WERI-Rb-1 (cell line): Measurements from ENCODE around the gene CASZ1.

Experiments used
- DNase-seq: peaks from one replicate; pipeline ENCODE4 v3.0.0-alpha.2; 2020
- H3K27ac ChIP-seq: fragments of 250-450 bp; sonication (Bioruptor Pico); 2 replicates; pipeline ENCODE4 v1.5.1; 2020; ENCODE audit warnings: mild to moderate bottlenecking, moderate library complexity
- H3K27me3 ChIP-seq: fragments of 250-450 bp; sonication (Bioruptor Pico); 2 replicates; pipeline ENCODE4 v1.5.1; 2021; ENCODE audit warnings: mild to moderate bottlenecking, low read depth, moderate library complexity; ENCODE audit not compliant: insufficient read depth, severe bottlenecking
- H3K36me3 ChIP-seq: fragments of 250-450 bp; sonication (Bioruptor Pico); 2 replicates; pipeline ENCODE4 v1.5.1; 2020; ENCODE audit warnings: mild to moderate bottlenecking, moderate library complexity
- H3K4me3 ChIP-seq: 2 replicates; pipeline ENCODE4 v1.5.1; 2011; ENCODE audit warnings: low read depth, mild to moderate bottlenecking, control low read depth, low read length
- H3K9me3 ChIP-seq: fragments of 250-450 bp; sonication (Bioruptor Pico); 2 replicates; pipeline ENCODE4 v1.5.1; 2021; ENCODE audit warnings: mild to moderate bottlenecking, moderate library complexity; ENCODE audit not compliant: severe bottlenecking
- CTCF ChIP-seq: IDR thresholded peaks from 2 replicates; pipeline ENCODE4 v1.5.1; 2011; ENCODE audit warnings: low read depth, mild to moderate bottlenecking, control low read depth, inconsistent platforms, low read length

CASZ1 gene

GRCh38 chr1:10613340-10613739 is 183.1 kb downstream of the CASZ1 start:
- H3K27ac ChIP-seq: no peak overlapping the region
- no peaks in the 10 kb centered on the region for H3K27me3 ChIP-seq
- TF ChIP-seq CTCF: no peak
- no peak for DNase-seq
- no peaks in the 10 kb centered on the region for H3K9me3 ChIP-seq
- no peaks in the 10 kb centered on the region for H3K36me3 ChIP-seq
- no peak overlapping the region for H3K4me3 ChIP-seq

GRCh38 chr1:10612436-10613160 is 183.8 kb downstream of the CASZ1 start:
- no peak overlapping the region for H3K27ac ChIP-seq
- TF ChIP-seq CTCF: no peak
- DNase-seq: no peak

GRCh38 chr1:10610901-10611600 is 185.4 kb downstream of the CASZ1 start:
- H3K27me3 ChIP-seq: no peaks in the 10 kb centered on the region
- no peak overlapping the region for H3K27ac ChIP-seq
- no peak for DNase-seq
- TF ChIP-seq CTCF: no peak
- H3K4me3 ChIP-seq: no peak overlapping the region
- no peaks in the 10 kb centered on the region for H3K36me3 ChIP-seq
- H3K9me3 ChIP-seq: no peaks in the 10 kb centered on the region

More at GRCh38 chr1:10612436-10613160, 183.8 kb downstream of the CASZ1 start:
- Histone ChIP-seq H3K27me3 (no peaks in the 10 kb centered on the region), H3K9me3 (no peaks in the 10 kb centered on the region), H3K4me3 (no peak overlapping the region), H3K36me3 (no peaks in the 10 kb centered on the region)

GRCh38 chr1:10608690-10609089 is 187.8 kb downstream of the CASZ1 start:
- Histone ChIP-seq H3K27ac (no peak overlapping the region), H3K36me3 (no peaks in the 10 kb centered on the region), H3K27me3 (no peaks in the 10 kb centered on the region), H3K4me3 (no peak overlapping the region), H3K9me3 (no peaks in the 10 kb centered on the region)
- DNase-seq: peak; percentile 40
- no peak for TF ChIP-seq CTCF

GRCh38 chr1:10607228-10607627 is 189.2 kb downstream of the CASZ1 start:
- no peak for DNase-seq
- no peak overlapping the region for H3K27ac ChIP-seq
- H3K36me3 ChIP-seq: no peaks in the 10 kb centered on the region
- no peak for TF ChIP-seq CTCF
- H3K27me3 ChIP-seq: no peaks in the 10 kb centered on the region
- no peaks in the 10 kb centered on the region for H3K9me3 ChIP-seq
- H3K4me3 ChIP-seq: no peak overlapping the region
